Retinal pigment epithelial cell (primary cell): ENCODE data around the gene EMILIN3.

ENCODE experiments used
- DNase-seq: peaks from one replicate; pipeline ENCODE4 v3.0.0-alpha.2; 2010; ENCODE audit warnings: low read depth
- H3K4me3 ChIP-seq: 2 replicates; pipeline ENCODE4 v1.5.1; 2011; ENCODE audit warnings: mild to moderate bottlenecking, low read length, control low read depth, moderate library complexity
- CTCF ChIP-seq: conservative IDR thresholded peaks from 2 replicates; pipeline ENCODE4 v1.5.1; 2011; ENCODE audit warnings: low read depth, low read length, control low read depth, inconsistent platforms

Gene EMILIN3

GRCh38 chr20:41339957-41340326 lies 26.7 kb downstream of the EMILIN3 start:
- TF ChIP-seq CTCF = peak; percentile 89
- no peak for DNase-seq
- peak overlapping the region; percentile 57 for H3K4me3 ChIP-seq

GRCh38 chr20:41336711-41337492 lies 29.7 kb downstream of the EMILIN3 start:
- DNase-seq = no peak
- no peak for TF ChIP-seq CTCF
- H3K4me3 ChIP-seq = no peak overlapping the region

GRCh38 chr20:41335591-41335990 lies 31.0 kb downstream of the EMILIN3 start:
- no peak overlapping the region for H3K4me3 ChIP-seq
- DNase-seq = no peak
- no peak for TF ChIP-seq CTCF

DNA sequence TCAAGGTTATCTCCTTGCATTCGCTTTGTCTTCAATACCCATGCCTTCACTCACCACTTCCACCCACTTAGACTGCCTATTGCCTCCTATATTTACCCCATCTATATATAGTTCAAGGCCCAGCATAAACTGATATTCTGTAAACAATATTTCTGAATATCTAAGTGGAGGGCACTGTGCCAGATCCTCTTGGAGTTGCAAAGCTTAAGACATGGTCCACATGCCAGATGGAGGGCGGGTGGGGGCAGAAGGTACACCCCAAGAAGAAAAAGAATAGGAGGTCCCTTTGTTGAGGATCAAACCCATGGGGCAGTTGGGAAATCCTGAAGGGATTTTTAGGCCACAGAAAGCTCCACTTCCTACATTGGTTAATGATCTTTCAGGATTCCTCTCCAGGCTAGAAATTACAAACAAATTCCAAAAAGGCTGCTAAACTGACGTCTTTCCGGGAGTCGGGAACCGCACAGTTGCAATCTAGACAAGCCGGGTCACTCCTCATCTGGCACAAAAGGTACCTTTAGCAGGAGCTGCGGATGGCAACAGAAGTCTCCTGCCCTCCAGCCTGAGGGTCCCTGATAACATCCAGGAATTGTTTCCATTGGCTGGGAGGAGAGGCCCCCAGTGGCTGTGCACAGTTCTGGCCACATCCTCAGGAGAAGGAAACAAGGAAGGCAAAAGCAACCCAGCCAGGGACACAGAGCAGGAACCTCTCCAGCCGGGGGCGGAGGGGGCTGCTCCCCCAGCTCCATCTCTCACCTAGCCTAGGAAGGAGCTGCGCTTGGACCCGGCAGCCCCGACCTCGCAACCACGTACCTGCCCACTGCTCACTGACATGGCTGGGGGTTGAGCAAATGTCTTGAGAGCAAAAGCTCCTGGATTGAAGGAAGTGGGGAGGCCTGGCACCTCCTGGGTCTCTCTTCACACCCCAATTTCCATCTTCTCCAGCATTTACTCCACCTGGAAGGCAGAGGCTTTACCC lies 31.9 kb downstream of the EMILIN3 start:
- no peak for DNase-seq
- H3K4me3 ChIP-seq = no peak overlapping the region
- TF ChIP-seq CTCF = no peak

GRCh38 chr20:41334036-41334435 lies 32.6 kb downstream of the EMILIN3 start:
- no peak overlapping the region for H3K4me3 ChIP-seq
- no peak for DNase-seq
- no peak for TF ChIP-seq CTCF

- no peak for TF ChIP-seq CTCF
- DNase-seq = no peak
- no peak overlapping the region for H3K4me3 ChIP-seq
Observed at GRCh38 chr20:41331731-41332130, 34.9 kb downstream of the EMILIN3 start.
